ENCODE data around the gene PTPRA.

- TF ChIP-seq POLR2A (IDR thresholded peaks at IDR 0.05), result no peak
- TF ChIP-seq, protein P1, sequence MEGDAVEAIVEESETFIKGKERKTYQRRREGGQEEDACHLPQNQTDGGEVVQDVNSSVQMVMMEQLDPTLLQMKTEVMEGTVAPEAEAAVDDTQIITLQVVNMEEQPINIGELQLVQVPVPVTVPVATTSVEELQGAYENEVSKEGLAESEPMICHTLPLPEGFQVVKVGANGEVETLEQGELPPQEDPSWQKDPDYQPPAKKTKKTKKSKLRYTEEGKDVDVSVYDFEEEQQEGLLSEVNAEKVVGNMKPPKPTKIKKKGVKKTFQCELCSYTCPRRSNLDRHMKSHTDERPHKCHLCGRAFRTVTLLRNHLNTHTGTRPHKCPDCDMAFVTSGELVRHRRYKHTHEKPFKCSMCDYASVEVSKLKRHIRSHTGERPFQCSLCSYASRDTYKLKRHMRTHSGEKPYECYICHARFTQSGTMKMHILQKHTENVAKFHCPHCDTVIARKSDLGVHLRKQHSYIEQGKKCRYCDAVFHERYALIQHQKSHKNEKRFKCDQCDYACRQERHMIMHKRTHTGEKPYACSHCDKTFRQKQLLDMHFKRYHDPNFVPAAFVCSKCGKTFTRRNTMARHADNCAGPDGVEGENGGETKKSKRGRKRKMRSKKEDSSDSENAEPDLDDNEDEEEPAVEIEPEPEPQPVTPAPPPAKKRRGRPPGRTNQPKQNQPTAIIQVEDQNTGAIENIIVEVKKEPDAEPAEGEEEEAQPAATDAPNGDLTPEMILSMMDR (IDR thresholded peaks at IDR 0.05), result no peak
Observed at GRCh38 chr20:2995796-2996195, 122.5 kb downstream of the PTPRA start.

Measured in heart left ventricle (tissue), 13 donors.